Upper lobe of left lung (tissue), 6 donors: ENCODE measurements around the gene CDK5R1. TPM values are rescaled to one million over a fixed set of nuclear protein-coding genes. Genes with fewer than 3 reads are reported as not detected.
A peak's percentile ranks its signal among the peaks of the same experiment; 100 is the strongest.

ENCODE experiments used
- ATAC-seq, 2 donors: fragments of 200-7000 bp; cut with Tn5 transposase; one replicate each; pipeline ENCODE4 v1.9.1; 2022; ENCODE audit warnings: mild to moderate bottlenecking in 2 of 2, moderate library complexity in 2 of 2; ENCODE audit not compliant: low FRiP score in 2 of 2
- DNase-seq, 2 donors: peaks; one replicate each; pipeline ENCODE4 v3.0.0-alpha.2; 2019 to 2020
- H3K27ac ChIP-seq, 4 donors: fragments of 200-600 bp; sonication (generic); one replicate each; pipeline ENCODE4 v1.5.1; 2016 to 2019
- H3K27me3 ChIP-seq, 4 donors: fragments of 200-600 bp; sonication (generic); one replicate each; pipeline ENCODE4 v1.5.1; 2017 to 2019
- H3K36me3 ChIP-seq, 4 donors: fragments of 200-600 bp; sonication (generic); one replicate each; pipeline ENCODE4 v1.5.1; 2016 to 2019
- H3K4me1 ChIP-seq, 4 donors: fragments of 200-600 bp; sonication (generic); one replicate each; pipeline ENCODE4 v1.5.1; 2018 to 2019
- H3K4me3 ChIP-seq, 4 donors: fragments of 200-600 bp; sonication (generic); one replicate each; pipeline ENCODE4 v1.5.1; 2017 to 2019; ENCODE audit warnings: mild to moderate bottlenecking in 2 of 4, moderate library complexity in 1 of 4
- H3K9me3 ChIP-seq, 4 donors: fragments of 200-600 bp; sonication (generic); one replicate each; pipeline ENCODE4 v1.5.1; 2018 to 2019
- CTCF ChIP-seq, 6 experiments: fragments of 450-650 bp in 4 of 6; fragments of 200-600 bp in 2 of 6; sonication (generic) in 2 of 6; IDR thresholded peaks; one replicate each; pipeline ENCODE4 v1.5.1; 2016 to 2019; ENCODE audit warnings: antibody characterized with exemption in 6 of 6
- EP300 ChIP-seq, 4 donors: sonication (generic); formaldehyde crosslinking; IDR thresholded peaks; one replicate each; pipeline ENCODE4 v1.5.1; 2017; ENCODE audit warnings: antibody characterized with exemption in 4 of 4, control low read depth in 2 of 4
- POLR2A ChIP-seq, 4 donors: fragments of 450-650 bp; IDR thresholded peaks; one replicate each; pipeline ENCODE4 v1.5.1; 2016 to 2017; ENCODE audit warnings: antibody characterized with exemption in 4 of 4, mild to moderate bottlenecking in 2 of 4
- POLR2AphosphoS5 ChIP-seq, 2 donors: sonication (generic); formaldehyde crosslinking; IDR thresholded peaks; one replicate each; pipeline ENCODE4 v1.5.1; 2017; ENCODE audit warnings: antibody characterized with exemption in 2 of 2
- WGBS, 2 donors: methylation state at CpG; one replicate each; pipeline ENCODE4 v1.1.5; 2017 to 2018; 5-methylcytosine and 5-hydroxymethylcytosine counted together
- total RNA-seq, 6 donors: library from RNA; depleted of rRNA in 4 of 6; stranded (reverse); fragments of >200 nt in 4 of 6; gene quantifications; one replicate each; pipeline versions ENCODE4 v1.1.0 to v1.2.1, GENCODE V29; 2016 to 2021
- donor health status: DM: no; HTN: no; CAD: no; lungs with moderate emphysema.
- donor health status: DM: no; HTN: yes; CAD: no; lungs with severe emphysema.

CDK5R1 gene
- total RNA-seq, 6 donors from 2014 or later, result 0.76 to 3.1 (median 1.5) TPM

- ATAC-seq (no peak), DNase-seq (no peak)
- H3K27me3 ChIP-seq, result no peaks in the 10 kb centered on the region
- no peaks in the 10 kb centered on the region for H3K9me3 ChIP-seq
- H3K4me1 ChIP-seq, result peaks cover 24 to 42% (median 29%) of the 10 kb centered on the region in 4 donors
- H3K36me3 ChIP-seq, result peaks cover 0 to 8% (median 0%) of the 10 kb centered on the region in 4 donors
- no peak overlapping the region for H3K4me3 ChIP-seq
- TF ChIP-seq CTCF (IDR thresholded peaks at IDR 0.05), result no peak
- TF ChIP-seq POLR2A (IDR thresholded peaks at IDR 0.05), result no peak
- no peak for TF ChIP-seq POLR2AphosphoS5 (IDR thresholded peaks at IDR 0.05)
- no peak for TF ChIP-seq EP300 (IDR thresholded peaks at IDR 0.05)
- WGBS, 2 donors, result 80 to 84% methylated on average over 4 of the region's 4 CpGs
- no peak overlapping the region for H3K27ac ChIP-seq
Observed at GRCh38 chr17:32492264-32492589, 5.4 kb downstream of the CDK5R1 start.

GRCh38 chr17:32492648-32493289 is 6.0 kb downstream of the CDK5R1 start:
- Histone ChIP-seq H3K27ac (peak overlapping the region in 1 of 4 donors; percentile 26), H3K4me3 (no peak overlapping the region), H3K9me3 (no peaks in the 10 kb centered on the region), H3K4me1 (peaks cover 19 to 37% (median 24%) of the 10 kb centered on the region in 4 donors), H3K27me3 (no peaks in the 10 kb centered on the region), H3K36me3 (peaks cover 0 to 8% (median 0%) of the 10 kb centered on the region in 4 donors)
- TF ChIP-seq CTCF (IDR thresholded peaks at IDR 0.05) (no peak), EP300 (IDR thresholded peaks at IDR 0.05) (no peak), POLR2AphosphoS5 (IDR thresholded peaks at IDR 0.05) (no peak), POLR2A (IDR thresholded peaks at IDR 0.05) (no peak)
- ATAC-seq (no peak), DNase-seq (no peak)
- WGBS, 2 donors, result 78 to 80% methylated on average over 7 of the region's 7 CpGs

GRCh38 chr17:32493571-32493970 is 6.8 kb downstream of the CDK5R1 start:
- Histone ChIP-seq H3K36me3 (peaks cover 0 to 8% (median 0%) of the 10 kb centered on the region in 4 donors), H3K9me3 (no peaks in the 10 kb centered on the region), H3K4me3 (no peak overlapping the region), H3K27ac (no peak overlapping the region), H3K4me1 (peaks cover 15 to 31% (median 20%) of the 10 kb centered on the region in 4 donors), H3K27me3 (no peaks in the 10 kb centered on the region)
- peak in 1 of 2 donors; percentile 59 for DNase-seq
- no peak for TF ChIP-seq EP300 (IDR thresholded peaks at IDR 0.05)
- TF ChIP-seq POLR2A (IDR thresholded peaks at IDR 0.05), result no peak
- TF ChIP-seq CTCF (IDR thresholded peaks at IDR 0.05), result no peak
- no peak for TF ChIP-seq POLR2AphosphoS5 (IDR thresholded peaks at IDR 0.05)
- ATAC-seq, result no peak
- WGBS, 2 donors, result 85% methylated on average over 11 to 15 of the region's 15 CpGs

GRCh38 chr17:32493976-32494513 is 7.3 kb downstream of the CDK5R1 start:
- H3K27me3 ChIP-seq, result no peaks in the 10 kb centered on the region
- WGBS, 2 donors, result 86 to 89% methylated on average over 4 to 10 of the region's 11 CpGs
- no peak overlapping the region for H3K4me3 ChIP-seq
- H3K4me1 ChIP-seq, result peaks cover 15 to 31% (median 20%) of the 10 kb centered on the region in 4 donors
- no peak for TF ChIP-seq POLR2AphosphoS5 (IDR thresholded peaks at IDR 0.05)
- TF ChIP-seq POLR2A (IDR thresholded peaks at IDR 0.05), result no peak
- TF ChIP-seq EP300 (IDR thresholded peaks at IDR 0.05), result no peak
- no peak for TF ChIP-seq CTCF (IDR thresholded peaks at IDR 0.05)
- DNase-seq (peak in 1 of 2 donors; percentile 35), ATAC-seq (no peak)
- peaks cover 0 to 8% (median 0%) of the 10 kb centered on the region in 4 donors for H3K36me3 ChIP-seq
- H3K27ac ChIP-seq, result no peak overlapping the region
- no peaks in the 10 kb centered on the region for H3K9me3 ChIP-seq
